HCT116 (cell line): ENCODE measurements around the gene ODF4. TPM values are rescaled to one million over a fixed set of nuclear protein-coding genes. Genes with fewer than 3 reads are reported as not detected.

Experiments
- ATAC-seq: fragments of 200-7000 bp; cut with Tn5 transposase; 2 replicates; pipeline ENCODE4 v1.9.1; 2020; ENCODE audit warnings: mild to moderate bottlenecking, moderate library complexity
- BruUV-seq: library from RNA; stranded (reverse); fragments of 400-500 nt; replicated peaks from 2 replicates; lab custom pipeline; 2021; lab: Mats Ljungman, UMichigan
- CTCF ChIA-PET: fragments of 300-600 bp; sonication (Branson Sonifier 250); formaldehyde crosslinking; loops from one replicate; lab custom pipeline; 2021; ENCODE audit warnings: antibody characterized with exemption; lab: Charles Lee
- POLR2A ChIA-PET: fragments of 300-600, 350-600 bp; sonication (Branson Sonifier 250); formaldehyde crosslinking; loops from one replicate; lab custom pipeline; 2021; ENCODE audit warnings: antibody characterized with exemption; lab: Charles Lee
- RAD21 ChIA-PET, 2 experiments: fragments of 300-600 bp; sonication (Branson Sonifier 250); formaldehyde crosslinking; loops; one replicate each; lab custom pipeline; 2023; ENCODE audit warnings: low total read pairs in 2 of 2; ENCODE audit not compliant: uncharacterized antibody in 2 of 2, unreplicated experiment in 2 of 2, low non-redundant PET in 1 of 2; lab: Charles Lee
- DNase-seq: peaks from one replicate; pipeline ENCODE4 v3.0.0-alpha.2; 2010; ENCODE audit warnings: low read depth, low spot score
- H2AFZ ChIP-seq: fragments of 200-600 bp; shearing (Covaris generic), sonication (generic); 2 replicates; pipeline ENCODE4 v1.6.1; 2017; ENCODE audit warnings: low read depth, mixed run types, mixed read lengths, antibody characterized with exemption, low read length; ENCODE audit not compliant: poor library complexity, severe bottlenecking
- H3K27ac ChIP-seq: 2 replicates; pipeline ENCODE4 v1.5.1; 2012; ENCODE audit warnings: low read depth, low read length
- H3K27me3 ChIP-seq: fragments of 200-600 bp; sonication (generic); 2 replicates; pipeline ENCODE4 v1.6.1; 2016; ENCODE audit warnings: mixed run types, low read length, mixed read lengths; ENCODE audit not compliant: insufficient read depth
- H3K36me3 ChIP-seq, 2 experiments: fragments of 200-500 bp in 1 of 2; fragments of 200-600 bp in 1 of 2; sonication (Bioruptor generic) in 1 of 2; sonication (generic) in 1 of 2; 2 replicates each; pipeline versions ENCODE4 v1.5.1 to v1.6.1; 2014 to 2016; ENCODE audit warnings: low read length in 2 of 2, inconsistent platforms in 1 of 2, mixed read lengths in 1 of 2, mixed run types in 1 of 2; ENCODE audit not compliant: insufficient read depth in 2 of 2, control insufficient read depth in 1 of 2
- H3K4me1 ChIP-seq, 2 experiments: fragments of 200-600 bp in 1 of 2; sonication (generic) in 1 of 2; 2 replicates each; pipeline versions ENCODE4 v1.5.1 to v1.6.1; 2012 to 2017; ENCODE audit warnings: low read length in 2 of 2, inconsistent platforms in 1 of 2, mild to moderate bottlenecking in 1 of 2, mixed read lengths in 1 of 2, mixed run types in 1 of 2, moderate library complexity in 1 of 2; ENCODE audit not compliant: insufficient read depth in 2 of 2, control insufficient read depth in 1 of 2
- H3K4me2 ChIP-seq: fragments of 200-600 bp; sonication (generic); 2 replicates; pipeline ENCODE4 v1.6.1; 2017; ENCODE audit warnings: mixed run types, low read length, mixed read lengths
- H3K4me3 ChIP-seq, 2 experiments: fragments of 200-600 bp in 1 of 2; sonication (generic) in 1 of 2; replicated peaks in 1 of 2; 2 replicates each; pipeline ENCODE4 v1.5.1; 2011 to 2016; ENCODE audit warnings: low read length in 2 of 2, control low read depth in 1 of 2, low read depth in 1 of 2, mild to moderate bottlenecking in 1 of 2, mixed read lengths in 1 of 2, mixed run types in 1 of 2
- H3K79me2 ChIP-seq: fragments of 200-600 bp; sonication (generic); 2 replicates; pipeline ENCODE4 v1.6.1; 2017; ENCODE audit warnings: mild to moderate bottlenecking, mixed run types, low read length, moderate library complexity, mixed read lengths; ENCODE audit not compliant: insufficient read depth
- H3K9ac ChIP-seq: fragments of 200-600 bp; sonication (generic); 2 replicates; pipeline ENCODE4 v1.6.1; 2016; ENCODE audit warnings: low read length, mixed read lengths
- H3K9me2 ChIP-seq: fragments of 200-600 bp; sonication (generic), shearing (Covaris generic); 2 replicates; pipeline ENCODE4 v1.6.1; 2017; ENCODE audit warnings: mixed run types, mild to moderate bottlenecking, moderate library complexity; ENCODE audit not compliant: insufficient read depth
- H3K9me3 ChIP-seq, 2 experiments: fragments of 200-500 bp in 1 of 2; fragments of 200-600 bp in 1 of 2; sonication (Bioruptor generic) in 1 of 2; sonication (generic) in 1 of 2; 2 replicates each; pipeline ENCODE4 v1.6.1; 2014 to 2017; ENCODE audit warnings: low read length in 2 of 2, mixed read lengths in 2 of 2, inconsistent platforms in 1 of 2, low read depth in 1 of 2, mild to moderate bottlenecking in 1 of 2, mixed run types in 1 of 2, moderate library complexity in 1 of 2; ENCODE audit not compliant: control insufficient read depth in 1 of 2, insufficient read depth in 1 of 2
- H4K20me1 ChIP-seq: fragments of 200-600 bp; sonication (generic), shearing (Covaris generic); 2 replicates; pipeline ENCODE4 v1.6.1; 2017; ENCODE audit warnings: mixed run types, mild to moderate bottlenecking, moderate library complexity; ENCODE audit not compliant: insufficient read depth
- CBX3 ChIP-seq: IDR thresholded peaks from 2 replicates; pipeline ENCODE4 v1.6.1; 2012; ENCODE audit warnings: low read depth
- CEBPB ChIP-seq: IDR thresholded peaks from 2 replicates; pipeline ENCODE4 v1.6.1; 2012; ENCODE audit warnings: low read depth
- EGR1 ChIP-seq: IDR thresholded peaks from 2 replicates; pipeline ENCODE4 v1.6.1; 2012; ENCODE audit warnings: low read depth
- ELF1 ChIP-seq: IDR thresholded peaks from 2 replicates; pipeline ENCODE4 v1.6.1; 2012; ENCODE audit warnings: low read depth, borderline replicate concordance
- EZH2 ChIP-seq: fragments of 200-600 bp; sonication (generic); IDR thresholded peaks from 2 replicates; pipeline ENCODE4 v1.6.1; 2017; ENCODE audit warnings: antibody characterized with exemption, mixed run types
- EZH2phosphoT487 ChIP-seq: fragments of 200-600 bp; IDR thresholded peaks from 2 replicates; pipeline ENCODE4 v1.6.1; 2018; ENCODE audit warnings: antibody characterized with exemption, borderline replicate concordance
- FOSL1 ChIP-seq: IDR thresholded peaks from 2 replicates; pipeline ENCODE4 v1.6.1; 2012; ENCODE audit warnings: low read depth
- JUND ChIP-seq: IDR thresholded peaks from 2 replicates; pipeline ENCODE4 v1.6.1; 2012
- POLR2A ChIP-seq: IDR thresholded peaks from 2 replicates; pipeline ENCODE4 v1.7.0; 2011; ENCODE audit warnings: borderline replicate concordance; ENCODE audit not compliant: insufficient read depth, insufficient read length; ENCODE audit errors: extremely low read depth
- POLR2AphosphoS5 ChIP-seq: IDR thresholded peaks from 2 replicates; pipeline ENCODE4 v1.6.1; 2011; ENCODE audit warnings: mild to moderate bottlenecking, low read depth, low read length, moderate library complexity
- RAD21 ChIP-seq: IDR thresholded peaks from 2 replicates; pipeline ENCODE4 v1.6.1; 2012; ENCODE audit warnings: low read depth, mild to moderate bottlenecking
- SIN3A ChIP-seq: IDR thresholded peaks from 2 replicates; pipeline ENCODE4 v1.6.1; 2012; ENCODE audit warnings: low read depth
- SRF ChIP-seq: IDR thresholded peaks from 2 replicates; pipeline ENCODE4 v1.6.1; 2012; ENCODE audit warnings: low read depth
- TCF7L2 ChIP-seq: IDR thresholded peaks from 2 replicates; pipeline ENCODE4 v1.7.0; 2011; ENCODE audit warnings: borderline replicate concordance, inconsistent platforms; ENCODE audit not compliant: insufficient read depth, insufficient read length; ENCODE audit errors: extremely low read depth
- YY1 ChIP-seq: IDR thresholded peaks from 2 replicates; pipeline ENCODE4 v1.6.1; 2011; ENCODE audit warnings: low read length, low read depth, moderate library complexity, mild to moderate bottlenecking; ENCODE audit not compliant: insufficient replicate concordance; ENCODE audit errors: extremely low read depth
- ZNF274 ChIP-seq: fragments of 200-500 bp; sonication (Bioruptor generic); IDR thresholded peaks from 2 replicates; pipeline ENCODE4 v1.6.1; 2014; ENCODE audit warnings: mild to moderate bottlenecking, low read depth, low read length, inconsistent platforms
- intact Hi-C: fragments of 100-400 bp; cut with micrococcal nuclease; formaldehyde crosslinking; loops from 2 replicates; pipeline ENCODE4 v1.10.0; 2022
- total RNA-seq: library from RNA; stranded (reverse); gene quantifications from one replicate; pipeline ENCODE4 v1.2.1, GENCODE V29; 2021; ENCODE audit not compliant: unreplicated experiment
- TF ChIP-seq, protein P1 (sequence below): IDR thresholded peaks from 2 replicates; pipeline ENCODE4 v1.6.1; 2012
- TF ChIP-seq, protein P2 (sequence below): IDR thresholded peaks from 2 replicates; pipeline ENCODE4 v1.6.1; 2012; ENCODE audit warnings: low read depth
- TF ChIP-seq, protein P3 (sequence below): IDR thresholded peaks from 2 replicates; pipeline ENCODE4 v1.6.1; 2012
- TF ChIP-seq, protein P4 (sequence below): IDR thresholded peaks from 2 replicates; pipeline ENCODE4 v1.6.1; 2011; ENCODE audit warnings: mild to moderate bottlenecking, low read length, moderate library complexity; ENCODE audit not compliant: insufficient replicate concordance; ENCODE audit errors: extremely low read depth

The ODF4 gene
- total RNA-seq, 1 experiment from 2014 or later = not detected

DNA sequence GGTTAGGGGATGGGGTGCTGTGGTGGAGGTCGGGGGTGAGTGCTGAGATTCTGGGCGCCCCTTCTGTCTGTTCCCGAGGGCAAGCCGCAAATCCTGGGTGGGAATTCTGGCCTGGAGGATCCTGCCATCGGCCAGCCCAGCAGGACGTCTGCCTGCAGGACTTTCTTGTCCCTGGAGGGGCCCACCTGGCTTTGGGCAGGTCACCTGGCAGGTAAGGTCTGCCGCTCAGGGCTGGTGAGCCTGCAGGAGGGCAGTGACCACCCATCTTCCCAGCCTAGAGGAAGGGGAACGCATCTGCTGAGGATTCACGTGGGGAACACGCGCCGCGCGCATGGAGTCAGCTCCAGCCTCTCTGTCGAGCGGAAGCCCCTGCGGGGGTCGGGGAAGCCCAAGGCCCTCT is 52.6 kb downstream of the ODF4 start:
- Histone ChIP-seq H2AFZ (no peak overlapping the region), H3K4me2 (peak overlapping the region; percentile 15; the same call in 1 of the 2 replicates), H3K27me3 (no peaks in the 10 kb centered on the region), H3K4me3 (no peak overlapping the region)
- ATAC-seq = 0 out of 2 replicates have a peak, but pooled peaks have one; percentile 5
- TF ChIP-seq CBX3 (no peak), FOSL1 (no peak), EZH2 (no peak), POLR2AphosphoS5 (no peak), SRF (no peak), ZNF274 (no peak), EZH2phosphoT487 (no peak), POLR2A (no peak), CEBPB (no peak), TCF7L2 (no peak), RAD21 (no peak), EGR1 (no peak), ELF1 (no peak), SIN3A (no peak), JUND (no peak), YY1 (no peak)
- TF ChIP-seq, protein P1, sequence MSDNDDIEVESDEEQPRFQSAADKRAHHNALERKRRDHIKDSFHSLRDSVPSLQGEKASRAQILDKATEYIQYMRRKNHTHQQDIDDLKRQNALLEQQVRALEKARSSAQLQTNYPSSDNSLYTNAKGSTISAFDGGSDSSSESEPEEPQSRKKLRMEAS = no peak
- TF ChIP-seq, protein P2, sequence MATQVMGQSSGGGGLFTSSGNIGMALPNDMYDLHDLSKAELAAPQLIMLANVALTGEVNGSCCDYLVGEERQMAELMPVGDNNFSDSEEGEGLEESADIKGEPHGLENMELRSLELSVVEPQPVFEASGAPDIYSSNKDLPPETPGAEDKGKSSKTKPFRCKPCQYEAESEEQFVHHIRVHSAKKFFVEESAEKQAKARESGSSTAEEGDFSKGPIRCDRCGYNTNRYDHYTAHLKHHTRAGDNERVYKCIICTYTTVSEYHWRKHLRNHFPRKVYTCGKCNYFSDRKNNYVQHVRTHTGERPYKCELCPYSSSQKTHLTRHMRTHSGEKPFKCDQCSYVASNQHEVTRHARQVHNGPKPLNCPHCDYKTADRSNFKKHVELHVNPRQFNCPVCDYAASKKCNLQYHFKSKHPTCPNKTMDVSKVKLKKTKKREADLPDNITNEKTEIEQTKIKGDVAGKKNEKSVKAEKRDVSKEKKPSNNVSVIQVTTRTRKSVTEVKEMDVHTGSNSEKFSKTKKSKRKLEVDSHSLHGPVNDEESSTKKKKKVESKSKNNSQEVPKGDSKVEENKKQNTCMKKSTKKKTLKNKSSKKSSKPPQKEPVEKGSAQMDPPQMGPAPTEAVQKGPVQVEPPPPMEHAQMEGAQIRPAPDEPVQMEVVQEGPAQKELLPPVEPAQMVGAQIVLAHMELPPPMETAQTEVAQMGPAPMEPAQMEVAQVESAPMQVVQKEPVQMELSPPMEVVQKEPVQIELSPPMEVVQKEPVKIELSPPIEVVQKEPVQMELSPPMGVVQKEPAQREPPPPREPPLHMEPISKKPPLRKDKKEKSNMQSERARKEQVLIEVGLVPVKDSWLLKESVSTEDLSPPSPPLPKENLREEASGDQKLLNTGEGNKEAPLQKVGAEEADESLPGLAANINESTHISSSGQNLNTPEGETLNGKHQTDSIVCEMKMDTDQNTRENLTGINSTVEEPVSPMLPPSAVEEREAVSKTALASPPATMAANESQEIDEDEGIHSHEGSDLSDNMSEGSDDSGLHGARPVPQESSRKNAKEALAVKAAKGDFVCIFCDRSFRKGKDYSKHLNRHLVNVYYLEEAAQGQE = no peak
- TF ChIP-seq, protein P3, sequence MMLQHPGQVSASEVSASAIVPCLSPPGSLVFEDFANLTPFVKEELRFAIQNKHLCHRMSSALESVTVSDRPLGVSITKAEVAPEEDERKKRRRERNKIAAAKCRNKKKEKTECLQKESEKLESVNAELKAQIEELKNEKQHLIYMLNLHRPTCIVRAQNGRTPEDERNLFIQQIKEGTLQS = no peak
- TF ChIP-seq, protein P4, sequence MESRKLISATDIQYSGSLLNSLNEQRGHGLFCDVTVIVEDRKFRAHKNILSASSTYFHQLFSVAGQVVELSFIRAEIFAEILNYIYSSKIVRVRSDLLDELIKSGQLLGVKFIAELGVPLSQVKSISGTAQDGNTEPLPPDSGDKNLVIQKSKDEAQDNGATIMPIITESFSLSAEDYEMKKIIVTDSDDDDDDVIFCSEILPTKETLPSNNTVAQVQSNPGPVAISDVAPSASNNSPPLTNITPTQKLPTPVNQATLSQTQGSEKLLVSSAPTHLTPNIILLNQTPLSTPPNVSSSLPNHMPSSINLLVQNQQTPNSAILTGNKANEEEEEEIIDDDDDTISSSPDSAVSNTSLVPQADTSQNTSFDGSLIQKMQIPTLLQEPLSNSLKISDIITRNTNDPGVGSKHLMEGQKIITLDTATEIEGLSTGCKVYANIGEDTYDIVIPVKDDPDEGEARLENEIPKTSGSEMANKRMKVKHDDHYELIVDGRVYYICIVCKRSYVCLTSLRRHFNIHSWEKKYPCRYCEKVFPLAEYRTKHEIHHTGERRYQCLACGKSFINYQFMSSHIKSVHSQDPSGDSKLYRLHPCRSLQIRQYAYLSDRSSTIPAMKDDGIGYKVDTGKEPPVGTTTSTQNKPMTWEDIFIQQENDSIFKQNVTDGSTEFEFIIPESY = no peak
- TF ChIP-seq, all 23 proteins: peak for 0
- ChIA-PET RAD21 (no interaction called here), POLR2A (interaction anchor here (2.2 kb wide), 1 partner anchor 9 kb away, joined by 12 read pairs; the partner anchor contains the start of gene RPL26), CTCF (interaction anchor here (1.0 to 1.5 kb wide), 2 partner anchors 18 to 332 kb away, joined by 3 to 4 read pairs; no protein-coding TSS in a partner anchor)
- intact Hi-C loops = no loop called here
- Histone ChIP-seq H3K79me2 (no peaks in the 10 kb centered on the region), H3K36me3 (no peaks in the 10 kb centered on the region), H3K9me3 (no peaks in the 10 kb centered on the region), H3K27ac (no peak overlapping the region), H3K9me2 (no peaks in the 10 kb centered on the region), H3K4me1 (peaks cover 0 to 22% of the 10 kb centered on the region in 2 experiments; a peak in 2 of 4 replicates), H3K9ac (no peak overlapping the region), H4K20me1 (no peaks in the 10 kb centered on the region)
- DNase-seq = no peak
- BruUV-seq = no TSS peak
